SK-N-SH (cell line): ENCODE measurements around the gene RPS6KA5.

Experiments used
- EP300 ChIP-seq, 2 experiments: IDR thresholded peaks; 2 replicates each; pipeline versions ENCODE4 v1.4.0 to v1.6.1; 2012; ENCODE audit warnings: borderline replicate concordance in 1 of 2, low read depth in 1 of 2, low read length in 1 of 2
- FOXM1 ChIP-seq: IDR thresholded peaks from 2 replicates; pipeline ENCODE4 v1.4.0; 2012; ENCODE audit warnings: low read depth, mild to moderate bottlenecking
- GABPA ChIP-seq: IDR thresholded peaks from 2 replicates; pipeline ENCODE4 v1.4.0; 2012; ENCODE audit warnings: low read depth, mild to moderate bottlenecking
- POLR2AphosphoS5 ChIP-seq: IDR thresholded peaks from 2 replicates; pipeline ENCODE4 v1.6.1; 2012; ENCODE audit warnings: low read depth, low read length
- RAD21 ChIP-seq: IDR thresholded peaks from 2 replicates; pipeline ENCODE4 v1.6.1; 2012; ENCODE audit warnings: mild to moderate bottlenecking, low read length
- RXRA ChIP-seq: IDR thresholded peaks from 2 replicates; pipeline ENCODE4 v1.4.0; 2012; ENCODE audit warnings: low read depth, mild to moderate bottlenecking, borderline replicate concordance
- SIN3A ChIP-seq: IDR thresholded peaks from 2 replicates; pipeline ENCODE4 v1.6.1; 2012; ENCODE audit warnings: low read depth, mild to moderate bottlenecking, low read length, moderate library complexity, borderline replicate concordance
- TF ChIP-seq, protein P1 (sequence below): fragments of 200-600 bp; sonication (generic); IDR thresholded peaks from 2 replicates; pipeline ENCODE4 v1.6.1; 2017; ENCODE audit warnings: antibody characterized with exemption, mild to moderate bottlenecking, moderate library complexity
- TF ChIP-seq, protein P2 (sequence below): IDR thresholded peaks from 2 replicates; pipeline ENCODE4 v1.4.0; 2012; ENCODE audit warnings: low read depth, borderline replicate concordance
- TF ChIP-seq, protein P3 (sequence below): IDR thresholded peaks from 2 replicates; pipeline ENCODE4 v1.6.1; 2012; ENCODE audit warnings: mild to moderate bottlenecking, low read depth, low read length, moderate library complexity

DNA sequence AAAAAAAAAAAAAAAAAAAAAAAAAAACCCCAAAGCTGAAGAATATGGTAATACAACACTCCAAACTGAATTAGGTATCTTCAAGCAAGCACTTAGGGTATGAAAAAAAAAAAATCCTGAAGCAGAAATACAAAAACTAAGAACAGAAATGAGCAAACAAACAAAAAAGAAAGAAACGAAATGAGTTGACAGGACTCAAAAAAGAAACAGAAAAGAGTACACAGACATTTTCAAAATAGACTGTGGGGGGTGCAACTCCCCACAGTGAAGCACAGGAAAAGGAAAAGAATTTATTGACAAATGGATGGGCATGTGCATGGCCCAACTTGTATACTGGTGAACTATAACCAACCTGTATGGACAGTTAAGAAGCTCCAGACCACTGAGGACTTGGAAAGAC is 24.6 kb downstream of the RPS6KA5 start:
- TF ChIP-seq, protein P1, sequence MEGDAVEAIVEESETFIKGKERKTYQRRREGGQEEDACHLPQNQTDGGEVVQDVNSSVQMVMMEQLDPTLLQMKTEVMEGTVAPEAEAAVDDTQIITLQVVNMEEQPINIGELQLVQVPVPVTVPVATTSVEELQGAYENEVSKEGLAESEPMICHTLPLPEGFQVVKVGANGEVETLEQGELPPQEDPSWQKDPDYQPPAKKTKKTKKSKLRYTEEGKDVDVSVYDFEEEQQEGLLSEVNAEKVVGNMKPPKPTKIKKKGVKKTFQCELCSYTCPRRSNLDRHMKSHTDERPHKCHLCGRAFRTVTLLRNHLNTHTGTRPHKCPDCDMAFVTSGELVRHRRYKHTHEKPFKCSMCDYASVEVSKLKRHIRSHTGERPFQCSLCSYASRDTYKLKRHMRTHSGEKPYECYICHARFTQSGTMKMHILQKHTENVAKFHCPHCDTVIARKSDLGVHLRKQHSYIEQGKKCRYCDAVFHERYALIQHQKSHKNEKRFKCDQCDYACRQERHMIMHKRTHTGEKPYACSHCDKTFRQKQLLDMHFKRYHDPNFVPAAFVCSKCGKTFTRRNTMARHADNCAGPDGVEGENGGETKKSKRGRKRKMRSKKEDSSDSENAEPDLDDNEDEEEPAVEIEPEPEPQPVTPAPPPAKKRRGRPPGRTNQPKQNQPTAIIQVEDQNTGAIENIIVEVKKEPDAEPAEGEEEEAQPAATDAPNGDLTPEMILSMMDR: no peak
- no peak for TF ChIP-seq SIN3A
- no peak for TF ChIP-seq GABPA
- no peak for TF ChIP-seq RXRA
- TF ChIP-seq, protein P2, sequence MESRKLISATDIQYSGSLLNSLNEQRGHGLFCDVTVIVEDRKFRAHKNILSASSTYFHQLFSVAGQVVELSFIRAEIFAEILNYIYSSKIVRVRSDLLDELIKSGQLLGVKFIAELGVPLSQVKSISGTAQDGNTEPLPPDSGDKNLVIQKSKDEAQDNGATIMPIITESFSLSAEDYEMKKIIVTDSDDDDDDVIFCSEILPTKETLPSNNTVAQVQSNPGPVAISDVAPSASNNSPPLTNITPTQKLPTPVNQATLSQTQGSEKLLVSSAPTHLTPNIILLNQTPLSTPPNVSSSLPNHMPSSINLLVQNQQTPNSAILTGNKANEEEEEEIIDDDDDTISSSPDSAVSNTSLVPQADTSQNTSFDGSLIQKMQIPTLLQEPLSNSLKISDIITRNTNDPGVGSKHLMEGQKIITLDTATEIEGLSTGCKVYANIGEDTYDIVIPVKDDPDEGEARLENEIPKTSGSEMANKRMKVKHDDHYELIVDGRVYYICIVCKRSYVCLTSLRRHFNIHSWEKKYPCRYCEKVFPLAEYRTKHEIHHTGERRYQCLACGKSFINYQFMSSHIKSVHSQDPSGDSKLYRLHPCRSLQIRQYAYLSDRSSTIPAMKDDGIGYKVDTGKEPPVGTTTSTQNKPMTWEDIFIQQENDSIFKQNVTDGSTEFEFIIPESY: no peak
- TF ChIP-seq POLR2AphosphoS5: no peak
- TF ChIP-seq EP300 (IDR thresholded peaks at IDR 0.05; ENCODE audit: borderline replicate concordance in 1 of 2, low read depth in 1 of 2, low read length in 1 of 2): no peak
- no peak for TF ChIP-seq FOXM1
- TF ChIP-seq RAD21: no peak
- TF ChIP-seq, protein P3, sequence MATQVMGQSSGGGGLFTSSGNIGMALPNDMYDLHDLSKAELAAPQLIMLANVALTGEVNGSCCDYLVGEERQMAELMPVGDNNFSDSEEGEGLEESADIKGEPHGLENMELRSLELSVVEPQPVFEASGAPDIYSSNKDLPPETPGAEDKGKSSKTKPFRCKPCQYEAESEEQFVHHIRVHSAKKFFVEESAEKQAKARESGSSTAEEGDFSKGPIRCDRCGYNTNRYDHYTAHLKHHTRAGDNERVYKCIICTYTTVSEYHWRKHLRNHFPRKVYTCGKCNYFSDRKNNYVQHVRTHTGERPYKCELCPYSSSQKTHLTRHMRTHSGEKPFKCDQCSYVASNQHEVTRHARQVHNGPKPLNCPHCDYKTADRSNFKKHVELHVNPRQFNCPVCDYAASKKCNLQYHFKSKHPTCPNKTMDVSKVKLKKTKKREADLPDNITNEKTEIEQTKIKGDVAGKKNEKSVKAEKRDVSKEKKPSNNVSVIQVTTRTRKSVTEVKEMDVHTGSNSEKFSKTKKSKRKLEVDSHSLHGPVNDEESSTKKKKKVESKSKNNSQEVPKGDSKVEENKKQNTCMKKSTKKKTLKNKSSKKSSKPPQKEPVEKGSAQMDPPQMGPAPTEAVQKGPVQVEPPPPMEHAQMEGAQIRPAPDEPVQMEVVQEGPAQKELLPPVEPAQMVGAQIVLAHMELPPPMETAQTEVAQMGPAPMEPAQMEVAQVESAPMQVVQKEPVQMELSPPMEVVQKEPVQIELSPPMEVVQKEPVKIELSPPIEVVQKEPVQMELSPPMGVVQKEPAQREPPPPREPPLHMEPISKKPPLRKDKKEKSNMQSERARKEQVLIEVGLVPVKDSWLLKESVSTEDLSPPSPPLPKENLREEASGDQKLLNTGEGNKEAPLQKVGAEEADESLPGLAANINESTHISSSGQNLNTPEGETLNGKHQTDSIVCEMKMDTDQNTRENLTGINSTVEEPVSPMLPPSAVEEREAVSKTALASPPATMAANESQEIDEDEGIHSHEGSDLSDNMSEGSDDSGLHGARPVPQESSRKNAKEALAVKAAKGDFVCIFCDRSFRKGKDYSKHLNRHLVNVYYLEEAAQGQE: no peak
